ENCODE results near the gene SLC12A7. TPM values are rescaled to one million over a fixed set of nuclear protein-coding genes. Genes with fewer than 3 reads are reported as not detected.
A peak's percentile ranks its signal among the peaks of the same experiment; 100 is the strongest.
"Not testable (repeated sequence)": the region's sequence is repeated elsewhere in the genome, so short reads cannot be mapped to it uniquely, and the experiment has no call there.

Gene SLC12A7
- polyA plus RNA-seq, 1 donor: 76.6 TPM

DNA sequence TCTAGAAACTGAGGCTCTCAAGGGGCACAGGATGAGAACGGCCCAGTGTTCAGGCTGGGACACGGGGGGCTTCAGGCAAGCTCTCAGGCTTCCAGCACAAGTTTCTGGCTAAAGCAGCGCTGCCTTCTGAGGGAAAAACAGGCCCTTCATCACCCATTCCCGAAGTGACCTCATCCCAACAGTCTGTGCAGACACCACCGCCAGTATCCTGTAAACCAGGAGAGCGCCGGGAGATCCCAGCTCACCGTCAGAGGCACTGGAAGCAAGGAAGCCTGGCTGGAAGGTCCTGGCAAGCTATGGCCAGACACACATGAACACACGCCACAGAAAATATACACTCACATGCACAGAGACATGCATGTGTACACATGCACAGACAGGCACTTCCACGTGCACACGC, 8.8 kb downstream of the SLC12A7 start:
- Histone ChIP-seq H3K4me1 (ENCODE audit: control insufficient read depth, insufficient read depth, low read length) (peaks cover 88% of the 10 kb centered on the region), H3K4me3 (ENCODE audit: low read length) (no peak overlapping the region)

DNA sequence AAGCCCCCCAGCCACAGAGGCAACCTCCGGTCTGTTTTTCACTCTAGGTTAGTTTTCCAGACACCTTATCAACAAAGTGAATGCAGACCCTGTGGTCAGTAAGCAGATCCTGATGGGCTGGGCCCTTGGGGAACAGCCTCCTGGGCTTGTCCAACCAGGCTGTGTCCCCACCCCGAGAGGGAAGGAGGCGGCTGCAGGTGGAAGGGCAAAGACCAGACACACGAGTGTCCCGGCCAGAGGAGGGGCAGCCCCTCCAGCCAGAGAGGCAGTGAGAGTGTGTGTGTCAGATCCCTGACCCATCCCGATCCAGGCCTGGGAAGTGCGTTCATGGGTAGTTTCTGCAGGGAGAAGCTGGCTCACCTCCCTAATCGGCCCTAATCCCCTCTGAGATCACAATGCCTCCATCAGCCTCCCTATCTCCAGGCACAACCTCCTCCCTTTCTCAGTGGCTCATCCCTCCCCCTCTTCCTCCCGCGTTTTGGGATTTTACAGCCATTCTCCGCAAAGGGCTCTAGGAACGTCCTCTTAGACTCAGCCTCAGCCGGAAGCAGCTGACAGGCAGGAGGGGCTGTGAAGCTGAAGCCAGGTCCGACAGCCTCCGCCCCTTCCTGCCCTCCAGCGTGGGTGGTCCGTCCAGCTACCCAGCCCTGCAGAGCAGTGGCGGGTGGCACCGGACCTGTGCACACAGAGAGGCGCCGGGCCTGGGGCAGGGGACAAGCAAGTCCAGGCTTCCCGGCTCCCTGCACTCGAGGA, 9.7 kb downstream of the SLC12A7 start:
- Histone ChIP-seq H3K9me3 (ENCODE audit: control insufficient read depth, low read depth, low read length) (no peaks in the 10 kb centered on the region), H3K4me1 (ENCODE audit: control insufficient read depth, insufficient read depth, low read length) (peaks cover 80% of the 10 kb centered on the region), H3K4me3 (ENCODE audit: low read length) (no peak overlapping the region), H3K27me3 (ENCODE audit: control insufficient read depth, insufficient read depth, low read length) (no peaks in the 10 kb centered on the region), H3K36me3 (ENCODE audit: control insufficient read depth, insufficient read depth, low read length) (peaks cover 25% of the 10 kb centered on the region), H3K27ac (ENCODE audit: low read length) (peak overlapping the region; percentile 21)
- no CpG with 5 or more reads among the region's 23 CpGs for WGBS (ENCODE audit: insufficient coverage, low lambda C conversion rate)
- peak in 1 of 2 donors; percentile 54 for DNase-seq

More for the DNA sequence above, 8.8 kb downstream of the SLC12A7 start:
- Histone ChIP-seq H3K36me3 (ENCODE audit: control insufficient read depth, insufficient read depth, low read length) (peaks cover 23% of the 10 kb centered on the region), H3K27ac (ENCODE audit: low read length) (no peak overlapping the region), H3K9me3 (ENCODE audit: control insufficient read depth, low read depth, low read length) (no peaks in the 10 kb centered on the region), H3K27me3 (ENCODE audit: control insufficient read depth, insufficient read depth, low read length) (no peaks in the 10 kb centered on the region)
- 100% methylated on average over 2 of the region's 11 CpGs for WGBS (ENCODE audit: insufficient coverage, low lambda C conversion rate)
- no peak for DNase-seq

DNA sequence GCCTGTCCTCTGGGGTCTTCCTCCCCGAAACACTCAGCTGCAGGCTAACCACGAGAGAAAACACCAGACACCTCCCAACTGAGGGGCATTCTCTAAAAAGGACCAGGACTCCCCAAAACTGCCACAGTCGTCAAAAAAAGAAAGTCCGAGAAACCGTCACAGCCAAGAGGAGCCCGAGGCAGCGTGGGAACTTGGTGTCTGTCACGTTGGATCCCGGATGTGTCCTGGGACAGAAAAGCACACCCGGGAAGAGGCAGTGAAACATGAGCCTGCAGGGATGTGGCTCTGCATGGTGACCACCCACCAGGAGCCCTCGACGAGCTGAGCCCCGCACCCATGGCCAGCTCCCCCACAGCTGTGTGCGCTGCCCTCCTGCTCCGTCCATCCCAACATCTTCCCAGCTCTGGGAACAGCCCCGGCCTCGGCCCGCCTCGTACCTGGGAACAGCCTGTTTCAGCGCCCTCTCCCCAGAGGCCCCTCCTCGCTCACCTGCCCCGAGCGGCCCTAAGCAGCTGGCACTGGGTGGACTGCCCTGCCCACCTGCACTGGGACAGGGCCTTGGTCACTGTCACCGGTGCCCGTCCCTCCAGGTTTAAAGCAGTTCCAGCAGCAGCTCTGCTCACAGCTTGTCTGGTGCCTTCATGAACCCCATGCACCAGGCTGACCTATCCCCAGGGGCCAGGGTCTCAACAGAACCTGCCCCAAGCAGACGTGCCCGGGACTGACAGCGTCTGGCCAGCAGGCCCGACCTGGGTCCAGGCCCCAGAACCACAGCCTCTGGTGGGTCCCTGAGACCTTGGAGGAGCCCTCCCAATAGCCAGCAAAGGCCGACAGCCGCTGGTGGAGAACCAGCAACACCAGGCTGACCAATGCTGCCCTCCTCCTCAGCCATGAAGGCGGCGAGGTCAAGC, 10.9 kb downstream of the SLC12A7 start:
- Histone ChIP-seq H3K27ac (ENCODE audit: low read length) (no peak overlapping the region), H3K27me3 (ENCODE audit: control insufficient read depth, insufficient read depth, low read length) (no peaks in the 10 kb centered on the region), H3K4me1 (ENCODE audit: control insufficient read depth, insufficient read depth, low read length) (peaks cover 71% of the 10 kb centered on the region), H3K36me3 (ENCODE audit: control insufficient read depth, insufficient read depth, low read length) (peaks cover 31% of the 10 kb centered on the region), H3K9me3 (ENCODE audit: control insufficient read depth, low read depth, low read length) (no peaks in the 10 kb centered on the region), H3K4me3 (ENCODE audit: low read length) (no peak overlapping the region)
- WGBS (ENCODE audit: insufficient coverage, low lambda C conversion rate): 100% methylated on average over 1 of the region's 33 CpGs
- no peak for DNase-seq

DNA sequence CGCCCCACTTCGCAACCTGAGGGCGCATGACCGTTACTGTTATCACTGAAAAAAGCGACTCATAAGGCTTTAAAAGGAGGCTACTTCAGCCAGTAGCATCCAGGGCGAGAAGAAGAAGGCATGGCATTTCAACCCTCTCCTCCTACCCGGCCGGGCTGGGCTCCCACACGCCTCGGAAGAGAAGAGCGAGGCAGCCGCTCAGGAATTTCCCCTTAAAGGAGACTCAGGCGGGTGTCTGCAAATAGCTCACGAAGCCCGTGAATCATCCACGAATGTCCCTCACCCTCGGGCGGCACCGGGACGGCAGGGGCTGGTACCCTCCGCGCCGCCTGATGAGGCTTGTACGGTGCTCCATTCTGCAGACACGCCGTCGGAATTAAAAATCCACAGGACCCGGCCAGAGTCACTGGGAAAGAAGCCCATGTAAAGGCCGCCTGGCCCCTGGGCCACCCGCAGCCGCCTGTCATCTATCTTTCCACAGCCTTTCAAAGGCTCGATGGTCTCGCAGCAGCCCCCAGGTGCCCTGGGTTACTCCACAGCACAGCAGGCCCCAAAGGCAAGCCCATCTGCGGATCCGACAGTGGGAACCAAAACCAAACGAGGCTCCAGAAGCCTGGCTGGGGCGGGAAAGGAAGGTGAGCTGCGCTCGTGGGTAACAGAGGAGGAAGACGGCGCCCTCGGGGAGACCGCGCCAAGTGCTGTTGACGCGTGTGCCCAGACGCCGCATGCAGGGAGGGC, 11.8 kb downstream of the SLC12A7 start:
- Histone ChIP-seq H3K4me3 (ENCODE audit: low read length) (no peak overlapping the region), H3K36me3 (ENCODE audit: control insufficient read depth, insufficient read depth, low read length) (peaks cover 39% of the 10 kb centered on the region), H3K4me1 (ENCODE audit: control insufficient read depth, insufficient read depth, low read length) (peaks cover 64% of the 10 kb centered on the region), H3K27me3 (ENCODE audit: control insufficient read depth, insufficient read depth, low read length) (no peaks in the 10 kb centered on the region), H3K9me3 (ENCODE audit: control insufficient read depth, low read depth, low read length) (no peaks in the 10 kb centered on the region), H3K27ac (ENCODE audit: low read length) (no peak overlapping the region)
- DNase-seq: no peak
- no CpG with 5 or more reads among the region's 48 CpGs for WGBS (ENCODE audit: insufficient coverage, low lambda C conversion rate)

DNA sequence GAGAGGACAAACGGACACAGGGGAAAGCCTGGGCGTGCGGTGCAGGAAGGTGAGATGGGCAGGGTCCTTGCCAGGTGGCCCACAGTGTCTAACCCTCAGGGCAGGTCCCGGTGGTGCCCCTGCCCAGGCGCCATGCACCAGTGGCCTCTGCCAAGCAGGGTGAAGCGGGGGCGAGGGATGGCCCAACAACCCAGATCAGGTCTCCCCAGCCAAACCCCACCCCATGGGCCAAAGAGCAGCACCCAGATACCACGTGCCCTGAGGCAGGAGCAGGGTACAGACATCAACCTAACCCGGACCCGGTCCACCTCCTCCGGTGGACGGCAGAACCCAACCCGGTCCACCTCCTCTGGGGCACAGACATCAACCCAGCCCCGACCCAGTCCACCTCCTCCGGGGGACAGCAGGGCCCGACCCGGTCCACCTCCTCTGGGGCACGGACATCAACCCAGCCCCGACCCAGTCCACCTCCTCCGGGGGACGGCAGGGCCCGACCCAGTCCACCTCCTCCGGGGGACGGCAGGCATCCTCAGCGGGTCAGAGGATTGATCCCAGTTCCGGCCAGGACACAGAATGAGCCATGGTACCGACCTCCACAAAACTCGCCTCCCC, 12.8 kb downstream of the SLC12A7 start:
- Histone ChIP-seq H3K27me3 (ENCODE audit: control insufficient read depth, insufficient read depth, low read length) (no peaks in the 10 kb centered on the region), H3K4me1 (ENCODE audit: control insufficient read depth, insufficient read depth, low read length) (peaks cover 59% of the 10 kb centered on the region), H3K36me3 (ENCODE audit: control insufficient read depth, insufficient read depth, low read length) (peaks cover 44% of the 10 kb centered on the region), H3K9me3 (ENCODE audit: control insufficient read depth, low read depth, low read length) (no peaks in the 10 kb centered on the region), H3K27ac (ENCODE audit: low read length) (no peak overlapping the region), H3K4me3 (ENCODE audit: low read length) (no peak overlapping the region)
- 88% methylated on average over 5 of the region's 28 CpGs for WGBS (ENCODE audit: insufficient coverage, low lambda C conversion rate)
- DNase-seq: no peak

DNA sequence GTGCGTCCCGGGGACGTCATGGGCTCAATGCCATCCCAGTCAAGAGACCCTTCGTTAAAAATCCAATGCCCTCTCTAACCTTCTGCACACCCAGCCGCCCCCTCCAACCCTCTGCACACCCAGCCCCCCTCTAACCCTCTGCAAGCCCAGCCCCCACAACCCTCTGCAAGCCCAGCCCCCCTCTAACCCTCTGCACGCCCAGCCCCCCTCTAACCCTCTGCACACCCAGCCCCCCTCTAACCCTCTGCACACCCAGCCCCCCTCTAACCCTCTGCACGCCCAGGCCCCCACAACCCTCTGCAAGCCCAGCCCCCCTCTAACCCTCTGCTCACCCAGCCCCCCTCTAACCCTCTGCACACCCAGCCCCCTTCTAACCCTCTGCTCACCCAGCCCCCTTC, 13.9 kb downstream of the SLC12A7 start:
- H3K27ac ChIP-seq (ENCODE audit: low read length); H3K27me3 ChIP-seq (ENCODE audit: control insufficient read depth, insufficient read depth, low read length); H3K9me3 ChIP-seq (ENCODE audit: control insufficient read depth, low read depth, low read length); H3K4me3 ChIP-seq (ENCODE audit: low read length); DNase-seq: not testable (repeated sequence)
- H3K4me1 ChIP-seq (ENCODE audit: control insufficient read depth, insufficient read depth, low read length): peaks cover 59% of the 10 kb centered on the region
- H3K36me3 ChIP-seq (ENCODE audit: control insufficient read depth, insufficient read depth, low read length): peaks cover 53% of the 10 kb centered on the region
- no CpG with 5 or more reads among the region's 7 CpGs for WGBS (ENCODE audit: insufficient coverage, low lambda C conversion rate)

DNA sequence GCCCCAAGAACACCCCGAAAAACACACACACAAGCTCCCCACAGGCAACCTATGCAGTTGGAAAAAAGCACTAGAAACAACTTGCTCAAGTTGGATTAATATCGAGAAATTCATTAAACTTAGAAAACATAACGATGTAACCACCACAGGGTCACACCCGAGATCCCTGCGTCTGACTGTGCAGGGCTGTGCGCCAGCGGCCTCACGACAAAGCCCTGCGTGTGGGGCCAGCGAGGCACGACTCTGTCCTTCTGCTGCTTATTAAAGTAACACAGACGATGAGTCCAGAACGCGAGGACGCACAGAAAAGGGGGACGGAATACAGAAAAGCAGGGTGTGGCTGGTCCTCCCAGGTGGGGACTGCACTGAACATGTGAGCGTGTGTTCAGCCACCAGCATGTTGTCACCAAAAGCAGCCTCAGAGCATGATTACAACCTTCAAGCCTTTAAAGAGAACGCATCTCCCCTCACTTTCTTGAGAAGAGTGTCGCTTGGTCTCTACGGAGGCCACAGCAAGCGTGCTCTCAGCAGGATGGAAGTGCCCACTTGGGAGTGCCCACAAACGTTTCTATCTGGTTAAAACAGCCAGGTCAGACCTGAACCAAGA, 14.4 kb downstream of the SLC12A7 start:
- Histone ChIP-seq H3K4me1 (ENCODE audit: control insufficient read depth, insufficient read depth, low read length) (peaks cover 54% of the 10 kb centered on the region), H3K27ac (ENCODE audit: low read length) (no peak overlapping the region), H3K36me3 (ENCODE audit: control insufficient read depth, insufficient read depth, low read length) (peaks cover 56% of the 10 kb centered on the region), H3K9me3 (ENCODE audit: control insufficient read depth, low read depth, low read length) (no peaks in the 10 kb centered on the region), H3K4me3 (ENCODE audit: low read length) (no peak overlapping the region), H3K27me3 (ENCODE audit: control insufficient read depth, insufficient read depth, low read length) (no peaks in the 10 kb centered on the region)
- no CpG with 5 or more reads among the region's 22 CpGs for WGBS (ENCODE audit: insufficient coverage, low lambda C conversion rate)
- DNase-seq: no peak

DNA sequence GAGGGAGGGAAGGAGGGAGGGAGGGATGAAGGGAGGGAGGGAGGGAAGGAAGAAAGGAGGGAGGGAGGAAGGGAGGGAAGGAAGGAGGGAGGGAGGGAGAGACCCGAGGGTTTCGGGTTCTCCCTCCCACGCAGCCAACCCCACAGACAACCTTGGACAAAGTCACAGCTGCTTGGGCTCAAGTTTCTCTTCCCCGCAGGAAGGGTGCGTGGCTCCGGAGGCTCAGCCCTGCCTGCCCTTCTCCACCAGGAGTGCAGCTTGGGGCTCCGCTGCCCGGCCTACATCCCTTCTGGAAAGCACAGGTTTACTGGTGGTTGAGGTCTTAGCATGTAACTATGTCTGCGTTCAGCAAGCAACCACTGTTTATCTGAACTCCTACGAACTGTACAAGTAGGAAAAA, 15.0 kb downstream of the SLC12A7 start:
- peaks cover 61% of the 10 kb centered on the region for H3K36me3 ChIP-seq (ENCODE audit: control insufficient read depth, insufficient read depth, low read length)
- no CpG with 5 or more reads among the region's 10 CpGs for WGBS (ENCODE audit: insufficient coverage, low lambda C conversion rate)
- no peaks in the 10 kb centered on the region for H3K27me3 ChIP-seq (ENCODE audit: control insufficient read depth, insufficient read depth, low read length)
- DNase-seq: no peak
- no peak overlapping the region for H3K4me3 ChIP-seq (ENCODE audit: low read length)
- H3K9me3 ChIP-seq (ENCODE audit: control insufficient read depth, low read depth, low read length): no peaks in the 10 kb centered on the region
- peaks cover 48% of the 10 kb centered on the region for H3K4me1 ChIP-seq (ENCODE audit: control insufficient read depth, insufficient read depth, low read length)
- H3K27ac ChIP-seq (ENCODE audit: low read length): no peak overlapping the region

DNA sequence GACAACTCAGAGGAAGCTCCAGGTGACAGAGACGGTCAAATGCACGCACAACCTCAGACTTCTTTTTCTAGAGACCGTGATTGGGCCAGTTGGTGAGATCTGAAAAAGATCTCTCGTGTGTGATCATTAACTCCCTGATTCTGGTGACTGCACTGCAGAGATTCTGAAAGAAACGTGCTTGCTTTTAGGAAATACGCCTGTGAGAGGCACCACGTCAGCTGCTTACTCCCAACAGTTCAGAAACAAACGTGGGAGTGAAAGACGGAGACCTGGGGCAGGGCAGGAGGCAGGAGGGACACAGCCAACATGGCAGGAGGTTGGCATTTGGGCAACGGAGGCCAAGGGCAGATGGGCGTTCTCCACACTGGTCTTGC, 15.9 kb downstream of the SLC12A7 start:
- 50% methylated on average over 2 of the region's 11 CpGs for WGBS (ENCODE audit: insufficient coverage, low lambda C conversion rate)
- H3K9me3 ChIP-seq (ENCODE audit: control insufficient read depth, low read depth, low read length): no peaks in the 10 kb centered on the region

More for the DNA sequence above, 15.9 kb downstream of the SLC12A7 start:
- H3K4me3 ChIP-seq (ENCODE audit: low read length): no peak overlapping the region
- H3K27me3 ChIP-seq (ENCODE audit: control insufficient read depth, insufficient read depth, low read length): no peaks in the 10 kb centered on the region
- no peak overlapping the region for H3K27ac ChIP-seq (ENCODE audit: low read length)
- no peak for DNase-seq
- peaks cover 67% of the 10 kb centered on the region for H3K36me3 ChIP-seq (ENCODE audit: control insufficient read depth, insufficient read depth, low read length)
- H3K4me1 ChIP-seq (ENCODE audit: control insufficient read depth, insufficient read depth, low read length): peaks cover 40% of the 10 kb centered on the region
